Astrocyte of the cerebellum (primary cell): ENCODE results near the gene TAF11L8.
"Not testable (repeated sequence)": the region's sequence is repeated elsewhere in the genome, so short reads cannot be mapped to it uniquely, and the experiment has no call there.

ENCODE experiments used
- DNase-seq: peaks from one replicate; pipeline ENCODE4 v3.0.0-alpha.2; 2011; ENCODE audit warnings: low read depth
- H3K4me3 ChIP-seq: 2 replicates; pipeline ENCODE4 v1.5.1; 2011; ENCODE audit warnings: mild to moderate bottlenecking, low read depth, low read length, moderate library complexity
- in situ Hi-C: cut with HindIII; loops from 2 replicates; pipeline ENCODE4 v1.10.0; 2017; ENCODE audit warnings: low sequenced_read_pairs
- TF ChIP-seq, protein P1 (sequence below): IDR thresholded peaks from 2 replicates; pipeline ENCODE4 v1.5.1; 2012; ENCODE audit warnings: low read length, low read depth, moderate library complexity, mild to moderate bottlenecking; ENCODE audit errors: missing control alignments

TAF11L8 gene

DNA sequence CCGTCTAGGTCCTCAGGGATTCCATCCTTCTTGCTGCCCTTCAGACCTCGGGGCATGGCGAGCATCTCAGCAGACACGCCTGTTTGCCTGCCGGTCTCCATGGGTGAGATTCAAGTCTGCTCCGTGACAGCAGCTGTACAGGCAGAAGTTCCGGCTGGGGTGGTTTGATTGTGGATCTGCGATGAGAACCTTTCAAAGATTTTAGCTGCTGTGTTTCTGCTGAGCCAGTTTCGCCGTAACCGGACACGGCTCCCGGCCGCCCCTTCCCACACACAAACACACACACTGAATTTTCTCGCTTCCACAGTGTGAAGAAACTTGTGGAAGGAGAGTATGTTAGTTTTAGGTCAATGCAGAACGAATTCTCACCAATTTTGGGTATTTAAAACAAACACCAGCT is at the start of gene TAF11L8:
Gene TAF11L8, minus strand, starts transcription at position 101 of the 400 bp plus-strand sequence.
- in situ Hi-C loops, H3K4me3 ChIP-seq, DNase-seq: not testable (repeated sequence)

DNA sequence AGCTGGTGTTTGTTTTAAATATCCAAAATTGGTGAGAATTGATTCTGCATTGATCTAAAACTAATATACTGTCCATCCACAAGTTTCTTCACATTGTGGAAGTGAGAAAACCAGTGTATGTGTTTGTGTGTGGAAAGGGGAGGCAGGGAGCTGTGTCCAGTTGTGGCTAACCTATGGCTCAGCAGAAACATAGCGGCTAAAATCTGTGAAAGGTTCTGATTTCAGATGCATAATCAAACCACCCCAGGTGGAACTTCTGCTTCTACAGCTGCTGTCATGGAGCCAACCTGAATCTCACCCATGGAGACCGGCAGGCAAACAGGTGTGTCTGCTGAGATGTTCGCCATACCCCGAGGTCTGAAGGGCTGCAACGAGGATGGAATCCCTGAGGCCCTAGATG is 43.4 kb upstream of the TAF11L8 start, which contains the start of gene TAF11L14:
Gene TAF11L14, plus strand, starts transcription at position 301 of the 400 bp plus-strand sequence.
- no peak for DNase-seq
- H3K4me3 ChIP-seq: no peak within 1 kb of the TSS
- TF ChIP-seq, protein P1, sequence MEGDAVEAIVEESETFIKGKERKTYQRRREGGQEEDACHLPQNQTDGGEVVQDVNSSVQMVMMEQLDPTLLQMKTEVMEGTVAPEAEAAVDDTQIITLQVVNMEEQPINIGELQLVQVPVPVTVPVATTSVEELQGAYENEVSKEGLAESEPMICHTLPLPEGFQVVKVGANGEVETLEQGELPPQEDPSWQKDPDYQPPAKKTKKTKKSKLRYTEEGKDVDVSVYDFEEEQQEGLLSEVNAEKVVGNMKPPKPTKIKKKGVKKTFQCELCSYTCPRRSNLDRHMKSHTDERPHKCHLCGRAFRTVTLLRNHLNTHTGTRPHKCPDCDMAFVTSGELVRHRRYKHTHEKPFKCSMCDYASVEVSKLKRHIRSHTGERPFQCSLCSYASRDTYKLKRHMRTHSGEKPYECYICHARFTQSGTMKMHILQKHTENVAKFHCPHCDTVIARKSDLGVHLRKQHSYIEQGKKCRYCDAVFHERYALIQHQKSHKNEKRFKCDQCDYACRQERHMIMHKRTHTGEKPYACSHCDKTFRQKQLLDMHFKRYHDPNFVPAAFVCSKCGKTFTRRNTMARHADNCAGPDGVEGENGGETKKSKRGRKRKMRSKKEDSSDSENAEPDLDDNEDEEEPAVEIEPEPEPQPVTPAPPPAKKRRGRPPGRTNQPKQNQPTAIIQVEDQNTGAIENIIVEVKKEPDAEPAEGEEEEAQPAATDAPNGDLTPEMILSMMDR: no peak
- in situ Hi-C loops: no loop called here

DNA sequence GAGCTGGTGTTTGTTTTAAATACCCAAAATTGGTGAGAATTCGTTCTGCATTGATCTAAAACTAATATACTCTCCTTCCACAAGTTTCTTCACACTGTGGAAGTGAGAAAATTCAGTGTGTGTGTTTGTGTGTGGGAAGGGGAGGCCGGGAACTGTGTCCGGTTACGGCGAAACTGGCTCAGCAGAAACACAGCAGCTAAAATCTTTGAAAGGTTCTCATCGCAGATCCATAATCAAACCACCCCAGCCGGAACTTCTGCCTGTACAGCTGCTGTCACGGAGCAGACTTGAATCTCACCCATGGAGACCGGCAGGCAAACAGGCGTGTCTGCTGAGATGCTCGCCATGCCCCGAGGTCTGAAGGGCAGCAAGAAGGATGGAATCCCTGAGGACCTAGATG is 41.0 kb upstream of the TAF11L8 start, which contains the start of gene TAF11L13:
Gene TAF11L13, plus strand, starts transcription at position 301 of the 400 bp plus-strand sequence.
- DNase-seq, H3K4me3 ChIP-seq, in situ Hi-C loops: not testable (repeated sequence)

DNA sequence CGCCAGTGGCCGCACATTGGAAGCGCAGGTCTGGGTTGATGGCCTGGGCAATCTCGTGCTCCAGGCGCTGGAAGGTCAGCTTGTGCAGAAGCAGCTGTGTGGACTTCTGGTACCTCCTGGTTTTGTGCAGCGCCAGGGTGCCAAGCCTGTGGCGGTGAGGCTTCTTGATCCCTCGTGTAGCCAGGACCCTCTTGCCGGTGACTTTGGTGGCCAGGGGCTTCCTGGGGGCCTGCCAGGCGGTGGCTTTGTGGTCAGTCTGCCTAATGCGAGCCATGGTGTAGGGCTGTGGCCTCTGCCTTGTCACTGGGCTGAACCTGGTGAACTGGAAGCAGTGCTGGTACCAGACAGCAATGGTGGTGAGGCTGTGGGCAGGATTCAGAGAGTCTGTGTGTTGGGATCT is 34.9 kb upstream of the TAF11L8 start:
- no peak for DNase-seq
- in situ Hi-C loops: no loop called here
- no peak overlapping the region for H3K4me3 ChIP-seq
- TF ChIP-seq, protein P1: no peak

DNA sequence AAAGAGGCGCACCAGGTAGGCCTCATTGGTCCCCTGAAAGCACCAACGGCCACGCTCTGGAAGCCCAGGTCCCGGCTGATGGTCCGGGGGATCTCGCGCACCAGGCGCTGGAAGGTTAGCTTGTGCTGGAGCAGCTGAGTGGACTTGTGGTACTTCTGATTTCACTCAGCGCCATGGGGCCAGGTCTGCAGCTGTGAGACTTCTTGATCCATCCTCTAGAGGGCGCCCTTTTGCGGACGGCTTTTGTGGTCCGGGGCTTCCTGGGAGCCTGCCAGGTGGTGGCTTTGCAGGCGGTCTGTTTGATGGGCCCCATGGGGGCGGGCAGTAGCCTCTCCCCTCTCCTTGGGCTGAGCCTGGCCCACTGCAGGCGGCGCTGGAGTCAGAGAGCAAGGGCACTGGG is 29.9 kb upstream of the TAF11L8 start:
- H3K4me3 ChIP-seq: no peak overlapping the region
- in situ Hi-C loops: no loop called here
- DNase-seq: no peak
- TF ChIP-seq, protein P1: no peak

DNA sequence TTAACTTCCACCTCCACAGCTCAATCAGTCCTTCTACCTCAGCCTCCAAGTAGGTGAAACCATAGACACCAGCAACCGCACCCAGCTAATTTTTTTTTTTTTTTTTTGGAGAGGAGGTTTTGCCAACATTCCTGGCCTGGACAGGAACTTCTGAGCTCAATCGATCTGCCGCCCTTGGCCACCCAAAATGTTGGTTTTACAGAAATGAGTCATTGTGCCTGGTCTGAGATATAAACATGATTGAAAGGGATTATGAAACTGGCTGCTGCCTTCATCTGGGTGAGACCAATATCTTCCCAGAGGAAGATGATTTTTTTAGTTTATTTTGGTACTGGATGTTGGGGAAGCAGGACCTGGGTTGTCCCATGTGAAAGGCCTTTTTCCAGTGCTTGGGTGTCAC is 28.6 kb upstream of the TAF11L8 start:
- TF ChIP-seq, protein P1: no peak
- H3K4me3 ChIP-seq: no peak overlapping the region
- DNase-seq: no peak
- in situ Hi-C loops: no loop called here

DNA sequence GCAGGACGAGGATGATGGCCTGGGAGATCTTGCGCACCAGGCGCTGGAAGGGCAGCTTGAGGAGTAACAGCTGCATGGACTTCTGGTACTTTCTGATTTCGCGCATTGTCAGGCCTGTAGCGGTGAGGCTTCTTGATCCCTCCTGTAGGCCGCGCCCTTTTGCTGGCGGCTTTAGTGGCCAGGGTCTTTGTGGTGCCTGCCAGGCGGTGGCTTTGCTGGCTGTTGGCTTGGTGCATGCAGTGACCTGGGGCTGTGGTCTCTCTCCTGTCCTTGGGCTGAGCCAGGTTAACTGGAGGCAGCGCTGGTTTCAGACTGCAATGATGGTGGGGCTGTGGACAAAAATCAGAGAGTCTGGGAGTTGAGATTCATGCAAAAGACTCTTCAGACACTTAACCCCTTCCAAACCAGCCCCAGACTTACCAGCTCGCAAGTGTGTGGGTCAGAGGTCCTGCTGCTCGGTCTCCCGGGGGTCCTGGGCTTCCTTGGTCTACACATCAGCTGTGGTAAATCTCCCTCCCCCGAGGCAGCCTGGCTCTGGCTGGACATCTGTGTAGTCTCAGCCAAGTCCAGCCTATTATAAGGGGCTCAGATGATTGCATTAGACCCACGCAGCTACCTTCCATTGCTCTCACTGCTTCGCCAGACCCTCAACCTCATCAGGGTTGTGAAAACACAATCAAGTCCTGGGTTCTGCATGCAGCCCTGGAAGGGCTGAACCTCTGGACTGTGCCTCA is 24.3 kb upstream of the TAF11L8 start:
- no peak overlapping the region for H3K4me3 ChIP-seq
- TF ChIP-seq, protein P1: no peak
- no peak for DNase-seq
- in situ Hi-C loops: no loop called here

DNA sequence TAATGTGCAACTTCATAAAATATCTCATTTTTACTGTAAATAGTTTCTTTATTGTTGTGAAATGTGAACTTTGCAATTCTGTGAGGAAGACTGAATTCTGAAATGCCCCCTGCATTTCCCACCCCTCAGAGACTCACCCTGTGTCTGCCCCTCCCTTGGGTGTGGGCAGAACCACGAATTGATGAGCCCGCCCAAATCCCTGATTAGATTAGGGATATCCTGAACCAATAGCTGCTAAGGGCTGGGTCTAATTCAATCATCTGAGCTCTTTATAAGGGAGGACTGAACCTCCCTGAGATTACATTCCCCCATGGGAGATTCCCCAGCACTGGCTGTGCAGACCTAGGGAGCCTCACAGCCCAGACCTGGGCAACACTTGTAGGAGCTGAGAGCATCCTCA is 19.3 kb upstream of the TAF11L8 start, which contains the start of gene TAF11L12:
Gene TAF11L12, plus strand, starts transcription at position 301 of the 400 bp plus-strand sequence.
- in situ Hi-C loops: not testable (repeated sequence)

DNA sequence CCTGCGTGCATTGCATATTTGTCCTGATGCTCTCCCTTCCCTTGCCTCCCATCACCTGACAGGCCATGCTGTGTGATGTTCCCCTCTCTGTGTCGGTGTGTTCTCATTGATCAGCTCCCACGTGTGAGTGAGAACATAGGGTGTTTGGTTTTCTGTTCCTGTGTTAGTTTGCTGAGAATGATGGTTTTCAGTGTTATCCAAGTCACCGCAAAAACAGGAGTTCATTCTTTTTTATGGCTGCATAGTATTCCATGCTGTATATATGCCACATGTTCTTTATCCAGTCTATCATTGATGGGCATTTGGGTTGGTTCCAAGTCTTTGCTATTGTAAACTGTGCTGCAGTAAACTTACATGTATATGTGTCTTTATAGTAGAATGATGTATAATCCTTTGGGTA is 16.7 kb upstream of the TAF11L8 start:
- H3K4me3 ChIP-seq, in situ Hi-C loops, DNase-seq: not testable (repeated sequence)

More for the DNA sequence above, 19.3 kb upstream of the TAF11L8 start, which contains the start of gene TAF11L12:
- H3K4me3 ChIP-seq, DNase-seq: not testable (repeated sequence)
